HepG2 (cell line): ENCODE data around the gene COQ8A. TPM values are rescaled to one million over a fixed set of nuclear protein-coding genes. Genes with fewer than 3 reads are reported as not detected.

Source experiments
- HIVEP1 ChIP-seq: sonication (generic); formaldehyde crosslinking; IDR thresholded peaks from 2 replicates; pipeline ENCODE4 v1.4.0; 2020; ENCODE audit warnings: mild to moderate bottlenecking, missing genetic modification reagents
- HNRNPK ChIP-seq: fragments of 200-400 bp; formaldehyde crosslinking; IDR thresholded peaks from 2 replicates; pipeline ENCODE4 v1.6.1; 2018; ENCODE audit warnings: low read length, low read depth, moderate library complexity, mild to moderate bottlenecking; ENCODE audit not compliant: poor library complexity, severe bottlenecking
- NONO ChIP-seq, 2 experiments: fragments of 450-650 bp in 1 of 2; sonication (generic) in 1 of 2; formaldehyde crosslinking in 1 of 2; IDR thresholded peaks in 1 of 2; conservative IDR thresholded peaks in 1 of 2; 2 replicates each; pipeline versions ENCODE4 v1.6.1 to v1.8.0; 2017 to 2022; ENCODE audit warnings: mild to moderate bottlenecking in 1 of 2, missing genetic modification reagents in 1 of 2, moderate library complexity in 1 of 2
- PHF8 ChIP-seq: sonication (generic); formaldehyde crosslinking; IDR thresholded peaks from 2 replicates; pipeline ENCODE4 v1.5.0; 2020; ENCODE audit warnings: missing genetic modification reagents
- POLR2A ChIP-seq, 2 experiments: IDR thresholded peaks; 2 replicates each; pipeline ENCODE4 v1.6.1; 2011; ENCODE audit warnings: low read depth in 2 of 2, low read length in 2 of 2, mild to moderate bottlenecking in 1 of 2, moderate library complexity in 1 of 2; ENCODE audit not compliant: insufficient read depth in 1 of 2
- RXRB ChIP-seq: IDR thresholded peaks from 2 replicates; pipeline ENCODE4 v1.6.1; 2016; ENCODE audit warnings: borderline replicate concordance, missing genetic modification reagents, missing compliant biosample characterization
- SIX4 ChIP-seq: sonication (generic); formaldehyde crosslinking; IDR thresholded peaks from 2 replicates; pipeline ENCODE4 v1.4.0; 2020; ENCODE audit warnings: missing genetic modification reagents
- TCF7L2 ChIP-seq: IDR thresholded peaks from 2 replicates; pipeline ENCODE4 v1.6.1; 2011; ENCODE audit warnings: mild to moderate bottlenecking, low read depth, low read length, moderate library complexity
- ZNF292 ChIP-seq: sonication (generic); formaldehyde crosslinking; IDR thresholded peaks from 2 replicates; pipeline ENCODE4 v1.8.1; 2022; ENCODE audit warnings: mild to moderate bottlenecking, low read depth, missing genetic modification reagents, borderline replicate concordance
- ZNF777 ChIP-seq: sonication (generic); formaldehyde crosslinking; IDR thresholded peaks from 2 replicates; pipeline ENCODE4 v1.4.0; 2020; ENCODE audit warnings: missing genetic modification reagents
- ZSCAN25 ChIP-seq: sonication (generic); formaldehyde crosslinking; IDR thresholded peaks from 2 replicates; pipeline ENCODE4 v1.8.0; 2022; ENCODE audit warnings: mild to moderate bottlenecking, missing genetic modification reagents
- polyA plus RNA-seq, 8 experiments: library from polyadenylated mRNA; depleted of rRNA in 3 of 8; stranded (reverse) in 7 of 8; unstranded in 1 of 8; fragments of >200 nt; fragmentation: Illumina TruSeq in 4 of 8; extraction: Trizol in 4 of 8; gene quantifications; 2 replicates each; pipeline versions ENCODE4 v1.2.1 to v1.2.3, GENCODE V29; 2011 to 2016; ENCODE audit warnings: low read depth in 4 of 8, missing spikeins in 1 of 8, mixed read lengths in 1 of 8; ENCODE audit not compliant: insufficient read depth in 1 of 8
- total RNA-seq, 5 experiments: library from RNA; depleted of rRNA; stranded (reverse); fragments of >200 nt; fragmentation: Illumina TruSeq; extraction: Trizol; gene quantifications; 2 replicates each; pipeline ENCODE4 v1.2.3, GENCODE V29; 2016; ENCODE audit warnings: low read depth in 1 of 5
- TF ChIP-seq, protein P1 (sequence below): sonication (generic); formaldehyde crosslinking; conservative IDR thresholded peaks from 2 replicates; pipeline ENCODE4 v1.4.0; 2020; ENCODE audit warnings: mild to moderate bottlenecking, missing genetic modification reagents, moderate library complexity
- TF ChIP-seq, protein P2 (sequence below): IDR thresholded peaks from 2 replicates; pipeline ENCODE4 v1.6.1; 2016
- TF ChIP-seq, protein P3 (sequence below): sonication (generic); formaldehyde crosslinking; IDR thresholded peaks from 2 replicates; pipeline ENCODE4 v1.4.0; 2020; ENCODE audit warnings: missing genetic modification reagents, low read depth, mild to moderate bottlenecking, borderline replicate concordance
- TF ChIP-seq, protein P4 (sequence below): sonication (generic); formaldehyde crosslinking; IDR thresholded peaks from 2 replicates; pipeline ENCODE4 v1.5.0; 2020; ENCODE audit warnings: mild to moderate bottlenecking, missing genetic modification reagents, moderate library complexity
- TF ChIP-seq, protein P5 (sequence below): sonication (generic); formaldehyde crosslinking; IDR thresholded peaks from 2 replicates; pipeline ENCODE4 v1.5.0; 2020; ENCODE audit warnings: mild to moderate bottlenecking, missing genetic modification reagents, borderline replicate concordance

COQ8A gene
- total and polyA plus RNA-seq, 2 of the 13 experiments (the other 11 are each of a cell fraction or from before 2014, with no cell fraction given), result 60.4 to 88.7 TPM

DNA sequence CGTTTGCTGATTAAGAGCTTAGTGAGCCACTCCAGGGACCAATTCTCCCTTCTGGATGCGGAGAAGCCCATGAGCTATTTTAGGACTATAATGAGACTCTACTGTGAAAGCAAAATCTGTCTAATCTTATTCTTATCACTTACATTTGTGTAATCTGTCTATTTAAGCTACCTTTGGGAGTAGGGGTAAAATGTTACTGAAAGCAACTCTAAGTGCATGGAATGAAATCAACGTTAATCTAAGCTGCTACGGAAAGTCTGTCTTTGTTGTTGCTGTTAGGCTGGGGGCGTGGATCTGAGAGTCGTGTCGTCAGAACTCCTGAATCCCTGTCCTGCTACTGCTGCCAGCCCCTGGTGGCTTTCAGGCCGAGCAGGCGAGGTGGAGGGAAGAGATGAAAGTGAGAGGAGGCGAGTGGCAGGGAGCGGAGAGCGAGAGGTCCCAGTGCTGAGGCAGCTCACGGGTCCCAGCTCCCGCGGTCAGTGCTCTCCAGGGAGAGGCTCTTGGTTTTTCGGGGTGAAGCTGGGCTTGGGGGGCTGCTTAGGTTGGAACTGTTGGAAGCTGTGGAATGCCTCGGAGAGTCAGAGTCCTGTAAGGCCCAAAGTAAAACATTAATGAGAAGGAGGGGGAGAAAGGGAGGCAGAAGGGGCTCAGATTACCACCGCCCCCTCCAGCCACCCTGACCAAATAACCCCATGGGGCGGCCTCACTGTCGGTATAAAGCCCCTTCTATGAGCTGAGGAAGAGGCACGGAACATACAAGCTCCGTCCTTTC is 53.9 kb downstream of the COQ8A start (continued):
- TF ChIP-seq, protein P1, sequence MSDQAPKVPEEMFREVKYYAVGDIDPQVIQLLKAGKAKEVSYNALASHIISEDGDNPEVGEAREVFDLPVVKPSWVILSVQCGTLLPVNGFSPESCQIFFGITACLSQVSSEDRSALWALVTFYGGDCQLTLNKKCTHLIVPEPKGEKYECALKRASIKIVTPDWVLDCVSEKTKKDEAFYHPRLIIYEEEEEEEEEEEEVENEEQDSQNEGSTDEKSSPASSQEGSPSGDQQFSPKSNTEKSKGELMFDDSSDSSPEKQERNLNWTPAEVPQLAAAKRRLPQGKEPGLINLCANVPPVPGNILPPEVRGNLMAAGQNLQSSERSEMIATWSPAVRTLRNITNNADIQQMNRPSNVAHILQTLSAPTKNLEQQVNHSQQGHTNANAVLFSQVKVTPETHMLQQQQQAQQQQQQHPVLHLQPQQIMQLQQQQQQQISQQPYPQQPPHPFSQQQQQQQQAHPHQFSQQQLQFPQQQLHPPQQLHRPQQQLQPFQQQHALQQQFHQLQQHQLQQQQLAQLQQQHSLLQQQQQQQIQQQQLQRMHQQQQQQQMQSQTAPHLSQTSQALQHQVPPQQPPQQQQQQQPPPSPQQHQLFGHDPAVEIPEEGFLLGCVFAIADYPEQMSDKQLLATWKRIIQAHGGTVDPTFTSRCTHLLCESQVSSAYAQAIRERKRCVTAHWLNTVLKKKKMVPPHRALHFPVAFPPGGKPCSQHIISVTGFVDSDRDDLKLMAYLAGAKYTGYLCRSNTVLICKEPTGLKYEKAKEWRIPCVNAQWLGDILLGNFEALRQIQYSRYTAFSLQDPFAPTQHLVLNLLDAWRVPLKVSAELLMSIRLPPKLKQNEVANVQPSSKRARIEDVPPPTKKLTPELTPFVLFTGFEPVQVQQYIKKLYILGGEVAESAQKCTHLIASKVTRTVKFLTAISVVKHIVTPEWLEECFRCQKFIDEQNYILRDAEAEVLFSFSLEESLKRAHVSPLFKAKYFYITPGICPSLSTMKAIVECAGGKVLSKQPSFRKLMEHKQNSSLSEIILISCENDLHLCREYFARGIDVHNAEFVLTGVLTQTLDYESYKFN (CRISPR knock-in tag), result peak; percentile 58; the same call in 1 of the 2 replicates
- TF ChIP-seq HNRNPK, result no peak
- no peak for TF ChIP-seq ZNF777
- TF ChIP-seq ZNF292 (CRISPR knock-in tag), result 0 out of 2 replicates have a peak, but pooled peaks have one; percentile 37
- peak; percentile 90 for TF ChIP-seq SIX4 (CRISPR knock-in tag)
- TF ChIP-seq HIVEP1 (CRISPR knock-in tag), result no peak
- TF ChIP-seq, protein P2, sequence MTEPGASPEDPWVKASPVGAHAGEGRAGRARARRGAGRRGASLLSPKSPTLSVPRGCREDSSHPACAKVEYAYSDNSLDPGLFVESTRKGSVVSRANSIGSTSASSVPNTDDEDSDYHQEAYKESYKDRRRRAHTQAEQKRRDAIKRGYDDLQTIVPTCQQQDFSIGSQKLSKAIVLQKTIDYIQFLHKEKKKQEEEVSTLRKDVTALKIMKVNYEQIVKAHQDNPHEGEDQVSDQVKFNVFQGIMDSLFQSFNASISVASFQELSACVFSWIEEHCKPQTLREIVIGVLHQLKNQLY, result no peak
- TF ChIP-seq, protein P3, sequence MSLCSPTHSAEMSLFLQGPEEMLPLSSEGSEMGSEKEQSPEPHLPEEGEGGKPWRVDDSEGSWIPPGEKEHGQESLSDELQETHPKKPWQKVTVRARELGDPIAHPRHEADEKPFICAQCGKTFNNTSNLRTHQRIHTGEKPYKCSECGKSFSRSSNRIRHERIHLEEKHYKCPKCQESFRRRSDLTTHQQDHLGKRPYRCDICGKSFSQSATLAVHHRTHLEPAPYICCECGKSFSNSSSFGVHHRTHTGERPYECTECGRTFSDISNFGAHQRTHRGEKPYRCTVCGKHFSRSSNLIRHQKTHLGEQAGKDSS, result peak; percentile 63; the same call in 1 of the 2 replicates
- TF ChIP-seq, protein P4, sequence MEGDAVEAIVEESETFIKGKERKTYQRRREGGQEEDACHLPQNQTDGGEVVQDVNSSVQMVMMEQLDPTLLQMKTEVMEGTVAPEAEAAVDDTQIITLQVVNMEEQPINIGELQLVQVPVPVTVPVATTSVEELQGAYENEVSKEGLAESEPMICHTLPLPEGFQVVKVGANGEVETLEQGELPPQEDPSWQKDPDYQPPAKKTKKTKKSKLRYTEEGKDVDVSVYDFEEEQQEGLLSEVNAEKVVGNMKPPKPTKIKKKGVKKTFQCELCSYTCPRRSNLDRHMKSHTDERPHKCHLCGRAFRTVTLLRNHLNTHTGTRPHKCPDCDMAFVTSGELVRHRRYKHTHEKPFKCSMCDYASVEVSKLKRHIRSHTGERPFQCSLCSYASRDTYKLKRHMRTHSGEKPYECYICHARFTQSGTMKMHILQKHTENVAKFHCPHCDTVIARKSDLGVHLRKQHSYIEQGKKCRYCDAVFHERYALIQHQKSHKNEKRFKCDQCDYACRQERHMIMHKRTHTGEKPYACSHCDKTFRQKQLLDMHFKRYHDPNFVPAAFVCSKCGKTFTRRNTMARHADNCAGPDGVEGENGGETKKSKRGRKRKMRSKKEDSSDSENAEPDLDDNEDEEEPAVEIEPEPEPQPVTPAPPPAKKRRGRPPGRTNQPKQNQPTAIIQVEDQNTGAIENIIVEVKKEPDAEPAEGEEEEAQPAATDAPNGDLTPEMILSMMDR (CRISPR knock-in tag), result peak; percentile 43
- TF ChIP-seq, protein P5, sequence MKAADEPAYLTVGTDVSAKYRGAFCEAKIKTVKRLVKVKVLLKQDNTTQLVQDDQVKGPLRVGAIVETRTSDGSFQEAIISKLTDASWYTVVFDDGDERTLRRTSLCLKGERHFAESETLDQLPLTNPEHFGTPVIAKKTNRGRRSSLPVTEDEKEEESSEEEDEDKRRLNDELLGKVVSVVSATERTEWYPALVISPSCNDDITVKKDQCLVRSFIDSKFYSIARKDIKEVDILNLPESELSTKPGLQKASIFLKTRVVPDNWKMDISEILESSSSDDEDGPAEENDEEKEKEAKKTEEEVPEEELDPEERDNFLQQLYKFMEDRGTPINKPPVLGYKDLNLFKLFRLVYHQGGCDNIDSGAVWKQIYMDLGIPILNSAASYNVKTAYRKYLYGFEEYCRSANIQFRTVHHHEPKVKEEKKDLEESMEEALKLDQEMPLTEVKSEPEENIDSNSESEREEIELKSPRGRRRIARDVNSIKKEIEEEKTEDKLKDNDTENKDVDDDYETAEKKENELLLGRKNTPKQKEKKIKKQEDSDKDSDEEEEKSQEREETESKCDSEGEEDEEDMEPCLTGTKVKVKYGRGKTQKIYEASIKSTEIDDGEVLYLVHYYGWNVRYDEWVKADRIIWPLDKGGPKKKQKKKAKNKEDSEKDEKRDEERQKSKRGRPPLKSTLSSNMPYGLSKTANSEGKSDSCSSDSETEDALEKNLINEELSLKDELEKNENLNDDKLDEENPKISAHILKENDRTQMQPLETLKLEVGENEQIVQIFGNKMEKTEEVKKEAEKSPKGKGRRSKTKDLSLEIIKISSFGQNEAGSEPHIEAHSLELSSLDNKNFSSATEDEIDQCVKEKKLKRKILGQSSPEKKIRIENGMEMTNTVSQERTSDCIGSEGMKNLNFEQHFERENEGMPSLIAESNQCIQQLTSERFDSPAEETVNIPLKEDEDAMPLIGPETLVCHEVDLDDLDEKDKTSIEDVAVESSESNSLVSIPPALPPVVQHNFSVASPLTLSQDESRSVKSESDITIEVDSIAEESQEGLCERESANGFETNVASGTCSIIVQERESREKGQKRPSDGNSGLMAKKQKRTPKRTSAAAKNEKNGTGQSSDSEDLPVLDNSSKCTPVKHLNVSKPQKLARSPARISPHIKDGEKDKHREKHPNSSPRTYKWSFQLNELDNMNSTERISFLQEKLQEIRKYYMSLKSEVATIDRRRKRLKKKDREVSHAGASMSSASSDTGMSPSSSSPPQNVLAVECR (CRISPR knock-in tag), result peak; percentile 50; the same call in 1 of the 2 replicates
- TF ChIP-seq TCF7L2, result no peak
- no peak for TF ChIP-seq NONO (IDR thresholded peaks at IDR 0.05)
- 0 out of 2 replicates have a peak, but pooled peaks have one; percentile 25 for TF ChIP-seq NONO (CRISPR knock-in tag; conservative IDR thresholded peaks at IDR 0.05)
- 0 out of 2 replicates have a peak, but pooled peaks have one; percentile 8 for TF ChIP-seq RXRB (CRISPR knock-in tag)
- 0 out of 2 replicates have a peak, but pooled peaks have one; percentile 21 for TF ChIP-seq ZSCAN25 (CRISPR knock-in tag)
- peak; percentile 68; the same call in 1 of the 2 replicates for TF ChIP-seq PHF8 (CRISPR knock-in tag)
- TF ChIP-seq POLR2A (IDR thresholded peaks at IDR 0.05; ENCODE audit: insufficient read depth in 1 of 2, low read depth in 2 of 2, low read length in 2 of 2), result peak; percentile 29 to 58; a peak in 3 of 4 replicates
